GM19240 (cell line): ENCODE measurements around the gene BTLA.
"Not testable (repeated sequence)": the region's sequence is repeated elsewhere in the genome, so short reads cannot be mapped to it uniquely, and the experiment has no call there.

Source experiments
- DNase-seq: peaks from one replicate; pipeline ENCODE4 v3.0.0; 2011; ENCODE audit warnings: low spot score; ENCODE audit not compliant: insufficient read length

The BTLA gene

DNA sequence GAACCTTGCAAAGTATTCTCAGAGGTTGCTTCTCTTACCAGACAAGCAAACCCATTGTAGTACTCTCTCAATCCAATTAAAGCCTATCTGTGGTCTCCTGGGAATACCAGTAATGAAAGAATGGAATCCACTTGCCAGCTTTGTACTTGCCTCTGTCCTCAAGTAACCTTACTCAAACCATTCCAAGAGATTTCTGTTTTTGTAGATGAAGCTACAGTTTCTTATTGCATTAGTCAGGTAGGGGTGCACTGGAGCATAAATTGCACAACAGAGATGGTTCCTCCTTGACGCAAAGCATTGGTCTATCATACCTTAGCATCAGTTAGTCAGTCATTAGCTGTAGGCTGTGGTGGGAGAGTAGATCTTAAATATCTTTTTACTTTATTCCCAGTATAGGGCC lies 52.9 kb downstream of the BTLA start:
- DNase-seq = no peak

DNA sequence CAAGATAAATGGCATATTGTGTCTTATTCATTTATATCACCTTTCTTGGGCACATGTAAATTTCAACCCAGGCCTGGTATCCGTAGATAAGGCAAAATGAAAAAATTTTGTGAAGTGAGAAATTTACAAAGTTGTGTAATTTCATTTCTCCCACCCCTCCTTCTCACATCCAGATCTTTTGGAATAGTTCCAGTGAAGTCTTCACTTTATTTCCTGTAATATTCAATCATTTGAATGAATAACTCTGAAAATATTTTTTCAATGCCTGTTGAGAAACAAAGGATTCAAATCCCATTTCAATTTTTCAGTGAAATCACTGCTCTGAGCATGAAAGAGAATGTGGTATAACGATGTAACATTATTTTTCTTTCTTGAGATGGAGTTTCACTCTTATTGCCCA lies 53.4 kb downstream of the BTLA start:
- DNase-seq = no peak

DNA sequence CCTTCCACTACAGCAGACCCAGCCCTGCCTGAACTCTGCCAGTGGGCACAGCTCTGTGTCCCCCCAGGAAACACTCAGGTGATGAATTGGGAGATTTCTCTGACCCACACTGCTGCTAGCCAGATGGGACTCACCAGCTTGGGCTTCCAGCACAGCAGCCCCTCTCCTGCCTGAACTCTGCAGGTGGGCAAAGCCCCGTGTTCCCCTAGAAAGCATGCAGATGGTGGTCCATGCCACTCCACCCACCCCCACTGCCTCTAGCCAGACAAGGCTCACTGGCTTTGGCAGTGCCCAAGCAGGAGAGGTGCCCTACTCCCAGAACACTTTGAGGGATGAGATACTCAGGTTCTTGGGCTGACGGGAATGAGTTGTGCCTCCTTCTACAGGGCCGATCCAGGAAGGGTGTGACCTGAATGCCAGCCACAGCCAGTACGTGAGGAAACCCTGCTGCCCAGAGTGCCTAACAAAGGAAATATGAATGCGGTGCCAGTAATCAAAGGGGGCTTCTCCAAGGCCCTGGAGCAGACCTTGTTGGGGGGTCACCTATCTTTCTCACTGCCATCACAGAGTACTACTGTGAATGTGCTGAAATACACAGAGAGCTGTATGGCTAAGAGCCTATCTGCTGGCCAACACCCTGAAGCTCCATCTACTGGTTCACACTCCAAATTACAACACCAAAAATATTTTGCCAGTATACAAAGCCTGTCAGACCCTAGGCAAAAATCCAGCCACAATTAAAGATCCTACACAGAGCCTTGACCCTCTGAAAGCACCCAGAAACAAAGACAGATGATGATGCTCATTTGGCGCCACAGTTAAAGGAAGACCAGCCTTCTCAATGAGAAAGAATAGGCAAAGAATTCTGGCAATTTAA lies 61.9 kb downstream of the BTLA start:
- DNase-seq = no peak

DNA sequence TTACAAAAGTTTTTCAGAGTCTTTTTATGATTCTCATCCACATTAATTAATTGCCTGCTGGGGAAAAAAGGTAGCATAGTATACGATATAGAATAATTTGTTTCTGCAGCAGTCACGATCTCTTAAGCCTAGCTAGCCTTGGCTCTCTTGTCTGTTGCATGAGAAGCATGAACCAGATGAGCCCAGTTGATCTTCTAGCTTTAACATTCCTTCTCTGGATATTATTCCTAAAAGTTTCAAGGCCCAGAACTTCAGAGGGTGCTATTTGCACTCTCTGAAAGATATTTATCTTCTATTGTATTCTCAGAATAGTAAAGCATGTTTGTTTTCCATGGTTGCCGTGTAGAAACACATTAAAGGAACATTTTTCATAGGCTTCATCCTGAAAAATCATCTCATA lies 69.3 kb downstream of the BTLA start:
- no peak for DNase-seq

DNA sequence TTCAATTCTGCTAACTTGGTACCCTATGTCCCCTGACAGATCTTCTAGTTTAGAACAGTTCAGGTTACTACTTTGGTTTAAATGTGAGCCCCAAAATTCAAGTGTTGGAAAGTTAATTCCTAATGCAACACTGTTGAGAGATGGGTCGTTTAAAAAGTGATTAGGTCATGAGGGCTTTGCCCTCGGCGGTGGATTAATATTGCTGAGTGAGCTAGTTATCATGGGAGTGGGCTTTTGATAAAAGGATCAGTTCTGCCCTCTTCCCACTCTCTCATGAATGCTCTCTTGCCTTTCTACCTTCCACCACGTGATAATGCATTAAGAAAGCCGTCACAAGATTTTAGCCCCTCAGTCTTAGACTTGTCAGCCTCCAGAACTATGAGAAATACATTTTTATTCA lies 72.1 kb downstream of the BTLA start:
- no peak for DNase-seq

DNA sequence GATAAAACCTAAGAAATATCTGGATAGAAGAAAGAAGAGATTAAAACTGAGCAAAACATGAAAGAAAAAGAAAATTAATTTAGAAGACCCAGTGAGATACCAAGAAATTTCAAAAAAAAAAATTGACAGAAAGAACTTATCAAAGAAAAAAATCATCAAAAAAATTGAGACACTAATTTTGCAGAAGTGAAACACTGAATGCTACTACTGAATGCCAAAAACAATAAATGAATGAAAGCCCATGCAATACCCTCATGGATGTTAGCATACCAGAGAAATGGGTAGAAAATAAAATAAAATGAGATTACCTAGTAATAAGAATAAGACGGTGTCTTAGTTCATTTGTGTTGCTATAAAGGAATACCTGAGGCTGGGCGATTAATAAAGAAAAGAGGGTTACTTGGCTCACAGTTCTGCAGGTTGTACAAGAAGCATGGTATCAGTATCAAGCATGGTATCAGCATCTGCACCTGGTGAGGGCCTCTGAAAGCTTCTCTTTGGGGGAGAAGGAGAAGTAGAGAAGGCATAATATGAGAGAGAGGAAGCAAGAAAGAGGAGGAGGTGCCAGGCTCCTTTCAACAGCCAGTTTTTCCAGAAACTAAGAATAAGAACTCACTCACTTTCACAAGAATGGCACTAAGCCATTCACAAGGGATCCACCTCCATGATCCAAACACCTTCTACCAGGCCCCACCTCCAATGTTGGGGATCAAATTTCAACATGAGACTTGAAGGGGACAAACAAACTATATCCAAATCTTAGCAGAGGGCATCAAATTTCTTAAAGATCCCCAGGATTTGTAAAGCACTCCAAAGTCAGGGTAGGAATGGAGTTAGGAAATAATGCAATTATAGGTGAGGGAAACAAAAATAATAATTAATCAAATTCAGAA lies 73.2 kb downstream of the BTLA start:
- DNase-seq = no peak

DNA sequence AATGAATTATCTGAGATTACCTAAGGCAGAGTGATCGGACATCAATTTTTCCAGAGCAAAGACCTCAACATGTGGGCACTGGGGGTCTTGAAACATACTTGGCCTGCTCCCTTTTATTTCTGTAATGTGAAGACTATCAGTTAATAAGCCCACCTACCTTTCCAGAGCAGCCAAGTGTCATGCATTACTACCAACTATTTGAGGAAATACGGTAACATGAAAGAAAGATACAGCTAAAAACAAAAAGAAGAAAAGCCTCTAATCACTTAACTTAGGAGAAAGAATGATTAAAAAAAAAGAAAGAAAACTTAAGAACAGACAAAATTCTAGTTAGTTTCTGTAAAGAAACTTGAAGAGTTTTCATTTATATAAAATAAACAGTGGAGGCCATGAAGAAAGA lies 73.9 kb downstream of the BTLA start:
- no peak for DNase-seq

DNA sequence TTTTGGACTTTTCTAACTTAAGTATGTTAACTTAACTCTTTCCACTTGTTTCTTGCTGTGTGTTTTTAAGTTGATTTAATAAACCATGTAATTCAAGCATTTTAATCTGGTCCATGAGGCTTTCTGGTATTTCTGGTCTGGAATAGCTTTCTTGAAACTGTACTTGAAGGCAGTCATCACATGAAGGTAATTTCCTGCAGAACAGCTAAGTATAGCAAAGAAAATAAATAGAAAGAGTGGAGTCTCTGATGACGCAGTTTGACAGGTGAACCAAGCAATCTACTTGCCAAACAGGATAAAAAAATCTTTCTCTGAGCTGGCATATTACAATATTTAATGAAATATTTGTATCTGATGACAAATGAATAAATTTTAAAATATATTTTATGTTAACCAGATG lies 74.9 kb downstream of the BTLA start:
- DNase-seq = no peak

DNA sequence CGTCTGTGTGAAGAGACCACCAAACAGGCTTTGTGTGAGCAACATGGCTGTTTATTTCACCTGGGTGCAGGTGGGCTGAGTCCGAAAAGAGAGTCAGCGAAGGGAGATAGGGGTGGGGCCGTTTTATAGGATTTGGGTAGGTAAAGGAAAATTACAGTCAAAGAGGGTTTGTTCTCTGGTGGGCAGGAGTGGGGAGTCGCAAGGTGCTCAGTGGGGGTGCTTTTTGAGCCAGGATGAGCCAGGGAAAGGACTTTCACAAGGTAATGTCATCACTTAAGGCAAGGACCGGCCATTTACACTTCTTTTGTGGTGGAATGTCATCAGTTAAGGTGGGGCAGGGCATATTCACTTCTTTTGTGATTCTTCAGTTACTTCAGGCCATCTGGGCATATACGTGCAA lies 76.4 kb downstream of the BTLA start:
- not testable (repeated sequence) for DNase-seq

DNA sequence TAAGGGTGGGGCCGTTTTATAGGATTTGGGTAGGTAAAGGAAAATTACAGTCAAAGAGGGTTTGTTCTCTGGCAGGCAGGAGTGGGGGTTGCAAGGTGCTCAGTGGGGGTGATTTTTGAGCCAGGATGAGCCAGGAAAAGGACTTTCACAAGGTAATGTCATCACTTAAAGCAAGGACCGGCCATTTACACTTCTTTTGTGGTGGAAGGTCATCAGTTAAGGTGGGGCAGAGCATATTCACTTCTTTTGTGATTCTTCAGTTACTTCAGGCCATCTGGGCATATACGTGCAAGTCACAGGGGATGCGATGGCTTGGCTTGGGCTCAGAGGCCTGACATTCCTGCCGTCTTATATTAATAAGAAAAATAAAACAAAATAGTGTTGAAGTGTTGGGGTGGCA lies 80.7 kb downstream of the BTLA start:
- not testable (repeated sequence) for DNase-seq

DNA sequence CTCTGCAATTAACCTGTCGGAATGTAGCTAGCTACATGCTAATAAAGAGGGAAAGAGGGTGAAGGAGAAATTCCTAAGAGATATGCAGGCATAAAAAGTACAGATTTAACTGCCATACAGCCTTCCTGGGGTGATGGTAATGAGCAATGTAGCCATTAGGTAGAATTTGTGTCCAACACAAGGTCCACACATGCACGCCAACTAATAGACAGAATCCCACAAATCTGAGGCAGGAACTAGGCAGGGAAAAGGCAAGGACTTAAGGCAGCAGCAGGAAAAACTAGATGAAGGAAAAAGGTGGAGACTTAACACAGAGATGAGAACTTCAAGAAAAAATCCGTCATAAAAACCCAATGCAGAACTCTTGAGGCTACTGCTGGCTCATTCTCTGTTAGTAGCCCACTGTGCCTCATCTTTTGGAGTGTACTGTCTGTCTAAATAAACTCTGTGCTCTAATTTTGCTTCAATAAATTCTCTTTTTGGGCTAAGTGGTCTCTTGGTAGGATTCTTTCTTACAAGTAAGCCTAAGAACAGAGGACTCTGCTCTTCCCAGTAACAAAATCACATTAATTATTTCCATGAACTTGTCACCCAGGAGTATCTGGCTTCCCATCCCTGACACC lies 81.5 kb downstream of the BTLA start:
- no peak for DNase-seq

DNA sequence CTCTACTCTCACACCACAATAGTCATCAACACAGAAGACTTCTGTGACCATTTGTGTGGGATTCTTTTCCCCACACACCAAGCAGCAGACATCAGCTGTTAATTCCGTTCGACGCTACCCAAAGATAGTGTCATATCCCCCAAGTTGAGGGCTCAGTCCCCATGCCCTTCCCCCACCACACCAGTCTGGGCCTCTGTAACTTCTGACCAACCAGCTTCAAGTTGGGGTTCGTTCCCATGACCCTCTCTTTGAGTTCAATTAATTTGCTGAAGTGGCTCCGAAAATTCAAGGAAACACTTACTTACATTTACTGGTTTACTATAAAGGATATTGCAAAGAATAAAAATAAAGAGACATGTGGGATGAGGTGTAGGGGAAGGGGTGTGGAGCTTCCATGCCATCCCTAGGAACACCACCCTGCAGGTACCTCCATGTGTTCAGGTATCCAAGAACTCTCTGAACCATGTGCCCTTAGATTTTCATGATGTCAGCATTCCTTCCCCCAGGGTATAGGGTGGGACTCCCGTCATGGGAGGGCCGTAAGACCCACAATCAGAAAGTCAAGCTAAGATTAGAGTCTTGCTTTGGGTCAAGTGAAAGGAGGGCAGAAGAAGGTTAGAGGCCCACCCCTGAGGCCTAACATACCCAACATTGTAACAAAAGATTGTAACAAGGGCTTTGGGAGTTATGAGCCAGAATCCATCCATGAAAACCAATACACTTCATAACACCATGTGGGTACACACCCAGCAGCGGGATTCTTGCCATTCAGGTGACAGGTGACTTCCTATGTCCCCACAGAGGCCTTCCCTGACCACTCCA lies 82.7 kb downstream of the BTLA start:
- no peak for DNase-seq

DNA sequence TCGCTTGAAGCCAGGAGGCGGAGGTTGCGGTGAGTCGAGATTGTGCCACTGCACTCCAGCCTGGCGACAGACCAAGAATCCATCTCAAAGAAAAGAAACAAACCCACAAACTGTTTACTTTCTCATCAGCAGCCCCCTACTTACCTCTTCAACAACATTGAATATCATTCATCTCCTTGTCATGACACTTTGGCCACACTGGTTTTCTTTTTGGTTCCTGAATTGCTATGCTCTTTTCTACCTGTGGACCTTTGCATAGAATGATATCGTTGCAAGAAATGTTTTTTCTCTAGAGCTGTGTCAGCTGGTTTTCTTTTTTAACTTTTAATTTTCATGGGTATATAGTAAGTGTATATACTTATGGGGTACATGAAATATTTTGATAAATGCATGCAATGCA lies 83.9 kb downstream of the BTLA start:
- no peak for DNase-seq
